Globus pallidus (tissue), 1 donor: ENCODE measurements around the gene SCYL3.
"Not testable (repeated sequence)": the region's sequence is repeated elsewhere in the genome, so short reads cannot be mapped to it uniquely, and the experiment has no call there.

Source experiments
- DNase-seq: peaks from one replicate; pipeline ENCODE4 v3.0.0-alpha.2; 2015; ENCODE audit warnings: low spot score

The SCYL3 gene

GRCh38 chr1:169814265-169814664 lies 79.4 kb downstream of the SCYL3 start:
- DNase-seq, result no peak

DNA sequence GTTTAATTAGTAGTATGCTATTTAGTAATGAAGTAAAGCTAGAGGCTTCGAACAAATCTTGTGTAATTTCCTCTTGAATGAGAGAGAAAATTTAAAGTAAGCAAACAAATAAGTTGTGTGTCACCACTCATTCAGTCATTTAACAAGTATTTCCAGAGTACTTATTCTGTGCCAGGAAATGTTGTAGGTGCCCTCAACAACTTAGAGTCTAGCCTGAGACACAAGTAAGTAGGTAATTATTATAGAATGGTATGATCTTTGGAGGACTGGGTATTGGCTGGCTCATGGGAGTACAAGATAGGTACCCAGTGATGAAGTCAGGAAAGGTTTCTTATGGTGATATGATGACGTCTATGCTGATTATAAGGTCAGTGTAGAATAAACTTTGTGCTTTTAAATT lies 81.6 kb downstream of the SCYL3 start:
- DNase-seq, result no peak

DNA sequence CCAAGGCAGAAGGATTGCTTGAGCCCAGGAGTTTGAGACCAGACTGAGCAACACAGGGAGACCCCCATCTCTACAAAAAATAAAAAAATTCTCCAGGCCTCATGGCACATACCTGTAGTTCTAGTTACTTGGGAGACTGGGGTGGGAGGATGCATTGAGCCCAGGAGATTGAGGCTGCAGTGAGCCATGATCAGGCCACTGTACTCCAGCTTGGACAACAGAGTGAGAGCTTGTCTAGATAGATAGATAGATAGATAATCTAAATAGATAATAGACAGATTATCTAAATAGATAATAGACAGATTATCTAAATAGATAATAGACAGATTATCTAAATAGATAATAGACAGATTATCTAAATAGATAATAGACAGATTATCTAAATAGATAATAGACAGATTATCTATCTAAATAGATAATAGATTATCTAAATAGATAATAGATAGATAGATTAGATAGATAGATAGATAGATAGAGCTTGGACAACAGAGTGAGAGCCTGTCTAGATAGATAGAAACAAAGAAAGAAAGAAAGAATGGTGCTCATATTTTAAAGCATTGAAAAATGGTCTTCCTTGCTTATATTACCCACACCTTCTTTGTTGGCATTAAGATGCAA lies 82.2 kb downstream of the SCYL3 start:
- DNase-seq, result not testable (repeated sequence)

DNA sequence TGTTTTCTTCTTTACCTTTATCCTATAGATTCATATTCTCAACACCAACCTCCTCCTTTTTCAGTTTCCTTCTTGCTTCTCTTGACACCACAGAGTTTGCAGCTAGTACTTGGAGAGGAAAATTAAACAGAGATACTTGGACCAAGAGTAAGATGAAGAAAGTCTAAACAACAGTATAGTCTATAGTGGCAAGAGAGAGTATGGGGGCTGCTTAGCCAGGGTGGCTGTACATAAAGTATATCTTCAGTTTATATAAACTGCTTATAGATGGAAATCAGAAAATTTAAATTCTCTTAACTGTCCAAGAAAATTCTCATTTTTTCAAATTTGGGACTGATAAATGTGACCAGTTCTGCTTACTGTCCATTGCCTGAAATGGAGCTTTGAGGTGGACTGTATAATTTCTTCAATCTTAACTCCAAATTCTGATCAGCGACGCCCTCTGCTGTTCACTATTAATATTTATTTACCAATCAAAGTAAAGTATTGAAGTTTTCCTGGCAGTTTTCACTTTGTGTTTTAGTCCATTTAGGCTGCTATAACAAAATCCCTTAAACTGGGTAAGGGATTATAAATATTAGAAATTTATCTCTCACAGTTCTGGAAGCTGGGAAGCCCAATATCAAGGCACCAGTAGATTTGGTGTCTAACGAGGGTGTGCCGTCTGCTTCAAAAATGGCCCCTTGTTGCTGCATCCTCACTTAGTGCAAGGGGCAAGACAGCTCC lies 84.2 kb downstream of the SCYL3 start:
- DNase-seq, result peak; percentile 30

DNA sequence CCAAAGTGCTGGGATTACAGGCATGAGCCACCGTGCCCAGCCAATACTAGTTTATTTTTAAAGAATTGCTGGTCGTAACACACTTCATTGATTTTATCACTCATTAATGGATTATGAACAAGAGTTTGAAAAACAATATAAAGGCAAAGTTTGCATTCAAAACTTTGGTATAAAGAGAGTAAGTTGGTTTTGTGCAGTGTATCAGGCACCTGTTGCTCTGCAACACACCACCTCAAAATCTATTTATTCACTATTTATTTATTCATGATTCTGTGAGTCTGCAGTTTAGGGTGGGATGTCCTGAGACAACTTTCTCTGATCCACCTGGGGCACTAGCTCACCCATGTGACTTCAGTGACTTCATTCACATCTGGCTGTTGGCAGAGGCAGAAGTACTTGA lies 88.8 kb downstream of the SCYL3 start:
- DNase-seq, result no peak

- DNase-seq, result peak; percentile 10
Measured at GRCh38 chr1:169802888-169803287, 90.8 kb downstream of the SCYL3 start.
